H1 (cell line): ENCODE measurements around the gene EFEMP1. TPM values are rescaled to one million over a fixed set of nuclear protein-coding genes. Genes with fewer than 3 reads are reported as not detected.
A peak's percentile ranks its signal among the peaks of the same experiment; 100 is the strongest.

ENCODE experiments used
- CTCF ChIA-PET: fragments of 300-600 bp; sonication (Branson Sonifier 250); formaldehyde crosslinking; loops from one replicate; lab custom pipeline; 2021; ENCODE audit not compliant: partially characterized antibody; lab: Charles Lee
- POLR2A ChIA-PET: fragments of 300-600 bp; sonication (Branson Sonifier 250); formaldehyde crosslinking; loops from one replicate; lab custom pipeline; 2021; ENCODE audit warnings: inconsistent platforms; ENCODE audit not compliant: partially characterized antibody; lab: Charles Lee
- DNase-seq, 2 experiments: peaks; one replicate each; pipeline versions ENCODE4 v3.0.0 to v3.0.0-alpha.2; 2010 to 2022; ENCODE audit warnings: low spot score in 2 of 2, low read depth in 1 of 2, mixed read lengths in 1 of 2
- FAIRE-seq: peaks from 2 replicates; lab custom pipeline; 2011; peaks lifted over from hg19 to GRCh38; lab: Jason Lieb, UNC
- H2AFZ ChIP-seq: 2 replicates; pipeline ENCODE4 v1.8.1; 2012; ENCODE audit warnings: low read length, inconsistent platforms
- H2AK5ac ChIP-seq: 2 replicates; pipeline ENCODE4 v1.6.1; 2013; ENCODE audit warnings: low read depth, low read length
- H2BK120ac ChIP-seq: replicated peaks from 2 replicates; pipeline ENCODE3; 2013; ENCODE audit warnings: low read depth, low read length, inconsistent platforms
- H2BK12ac ChIP-seq: 2 replicates; pipeline ENCODE4 v1.6.1; 2013; ENCODE audit warnings: low read depth, low read length
- H2BK15ac ChIP-seq: 2 replicates; pipeline ENCODE4 v1.6.1; 2013; ENCODE audit warnings: low read length
- H2BK20ac ChIP-seq: 2 replicates; pipeline ENCODE4 v1.6.1; 2013; ENCODE audit warnings: low read length
- H2BK5ac ChIP-seq: 2 replicates; pipeline ENCODE4 v1.6.1; 2013; ENCODE audit warnings: low read depth, low read length
- H3K14ac ChIP-seq: 2 replicates; pipeline ENCODE4 v1.6.1; 2013; ENCODE audit warnings: inconsistent platforms; ENCODE audit not compliant: insufficient read length
- H3K18ac ChIP-seq: 2 replicates; pipeline ENCODE4 v1.6.1; 2013; ENCODE audit warnings: low read length; ENCODE audit errors: extremely low read depth
- H3K23ac ChIP-seq: 2 replicates; pipeline ENCODE4 v1.6.1; 2013; ENCODE audit warnings: inconsistent platforms; ENCODE audit not compliant: insufficient read length
- H3K23me2 ChIP-seq: 2 replicates; pipeline ENCODE4 v1.6.1; 2013; ENCODE audit warnings: low read depth, low read length
- H3K27ac ChIP-seq: 2 replicates; pipeline ENCODE4 v1.6.1; 2011; ENCODE audit warnings: low read depth, low read length, inconsistent platforms
- H3K27me3 ChIP-seq, 4 experiments: replicated peaks in 1 of 4; 1 replicate in 1 of 4; 2 replicates in 3 of 4; pipeline versions ENCODE4 v1.6.1 to v1.8.1; 2011 to 2013; ENCODE audit warnings: low read length in 3 of 4, mild to moderate bottlenecking in 3 of 4, inconsistent platforms in 2 of 4, mixed read lengths in 2 of 4, moderate library complexity in 1 of 4; ENCODE audit not compliant: control insufficient read depth in 3 of 4, insufficient read depth in 3 of 4; ENCODE audit errors: extremely low read depth in 1 of 4
- H3K36me3 ChIP-seq, 4 experiments: 2 replicates each; pipeline versions ENCODE4 v1.6.1 to v1.8.1; 2011 to 2013; ENCODE audit warnings: mild to moderate bottlenecking in 4 of 4, low read length in 3 of 4, moderate library complexity in 2 of 4, control low read depth in 1 of 4, inconsistent platforms in 1 of 4; ENCODE audit not compliant: insufficient read depth in 4 of 4, control insufficient read depth in 2 of 4
- H3K4ac ChIP-seq: replicated peaks from 2 replicates; pipeline ENCODE3; 2013; ENCODE audit warnings: low read length, low read depth, mixed read lengths, inconsistent platforms; ENCODE audit not compliant: insufficient read length
- H3K4me1 ChIP-seq, 4 experiments: replicated peaks in 1 of 4; 1 replicate in 1 of 4; 2 replicates in 3 of 4; pipeline versions ENCODE4 v1.6.1 to v1.8.1; 2011 to 2013; ENCODE audit warnings: low read length in 3 of 4, inconsistent platforms in 2 of 4, mixed read lengths in 1 of 4; ENCODE audit not compliant: insufficient read depth in 4 of 4, control insufficient read depth in 3 of 4
- H3K4me2 ChIP-seq, 2 experiments: 2 replicates each; pipeline versions ENCODE4 v1.6.1 to v1.8.1; 2011 to 2013; ENCODE audit warnings: low read depth in 2 of 2, low read length in 2 of 2, control low read depth in 1 of 2, inconsistent platforms in 1 of 2, mild to moderate bottlenecking in 1 of 2; ENCODE audit not compliant: insufficient read depth in 1 of 2
- H3K4me3 ChIP-seq, 4 experiments: fragments of 200-600, 300-600 bp in 1 of 4; sonication (generic), shearing (Covaris generic), sonication (Bioruptor Twin) in 1 of 4; 2 replicates each; pipeline versions ENCODE4 v1.5.1 to v1.8.1; 2011 to 2016; ENCODE audit warnings: low read length in 4 of 4, low read depth in 3 of 4, control low read depth in 2 of 4, inconsistent platforms in 2 of 4, mild to moderate bottlenecking in 2 of 4, mixed read lengths in 1 of 4, moderate library complexity in 1 of 4; ENCODE audit not compliant: insufficient read depth in 2 of 4; ENCODE audit errors: extremely low read depth in 1 of 4
- H3K56ac ChIP-seq: replicated peaks from 2 replicates; pipeline ENCODE3; 2013; ENCODE audit warnings: low read depth, mild to moderate bottlenecking, mixed read lengths, low read length, inconsistent platforms; ENCODE audit not compliant: insufficient read length
- H3K79me1 ChIP-seq: 2 replicates; pipeline ENCODE4 v1.6.1; 2013; ENCODE audit warnings: low read depth, low read length, control low read depth
- H3K79me2 ChIP-seq, 2 experiments: 2 replicates each; pipeline versions ENCODE4 v1.6.1 to v1.8.1; 2012 to 2013; ENCODE audit warnings: low read length in 2 of 2, mild to moderate bottlenecking in 2 of 2, inconsistent platforms in 1 of 2; ENCODE audit not compliant: insufficient read depth in 2 of 2, control insufficient read depth in 1 of 2
- H3K9ac ChIP-seq, 4 experiments: replicated peaks in 1 of 4; 1 replicate in 1 of 4; 2 replicates in 3 of 4; pipeline versions ENCODE4 v1.6.1 to v1.8.1; 2011 to 2013; ENCODE audit warnings: low read depth in 3 of 4, low read length in 3 of 4, control low read depth in 2 of 4, mild to moderate bottlenecking in 2 of 4, moderate library complexity in 2 of 4, inconsistent platforms in 1 of 4; ENCODE audit errors: extremely low read depth in 1 of 4
- H3K9me3 ChIP-seq, 2 experiments: 2 replicates each; pipeline versions ENCODE4 v1.6.1 to v1.8.1; 2012 to 2013; ENCODE audit warnings: mild to moderate bottlenecking in 2 of 2, moderate library complexity in 2 of 2, control low read depth in 1 of 2, inconsistent platforms in 1 of 2, low read depth in 1 of 2, low read length in 1 of 2, mixed read lengths in 1 of 2; ENCODE audit not compliant: insufficient read depth in 2 of 2
- H4K20me1 ChIP-seq, 2 experiments: replicated peaks in 1 of 2; 2 replicates each; pipeline versions ENCODE3 to v1.8.1; 2011 to 2013; ENCODE audit warnings: inconsistent platforms in 2 of 2, low read length in 2 of 2, mild to moderate bottlenecking in 1 of 2; ENCODE audit not compliant: insufficient read depth in 2 of 2, control insufficient read depth in 1 of 2
- H4K5ac ChIP-seq: 2 replicates; pipeline ENCODE4 v1.6.1; 2013; ENCODE audit warnings: low read length, low read depth, mixed read lengths, inconsistent platforms; ENCODE audit not compliant: insufficient read length
- H4K8ac ChIP-seq: 2 replicates; pipeline ENCODE4 v1.8.0; 2013; ENCODE audit warnings: mild to moderate bottlenecking, moderate library complexity, low read length, inconsistent platforms; ENCODE audit not compliant: insufficient read depth; ENCODE audit errors: extremely low read depth
- H4K91ac ChIP-seq: replicated peaks from 2 replicates; pipeline ENCODE3; 2013; ENCODE audit warnings: low read length, mixed read lengths, inconsistent platforms; ENCODE audit not compliant: insufficient read length
- NANOG ChIP-seq: IDR thresholded peaks from 2 replicates; pipeline ENCODE4 v1.6.1; 2011; ENCODE audit warnings: low read length, low read depth, mild to moderate bottlenecking, inconsistent platforms; ENCODE audit not compliant: insufficient read depth, poor library complexity, severe bottlenecking
- RFX5 ChIP-seq: IDR thresholded peaks from 2 replicates; pipeline ENCODE4 v1.6.1; 2011; ENCODE audit warnings: low read depth, low read length, improper control_type of control experiment, borderline replicate concordance
- SP4 ChIP-seq: IDR thresholded peaks from 2 replicates; pipeline ENCODE4 v1.6.1; 2012; ENCODE audit warnings: low read length, inconsistent platforms
- WGBS, 2 experiments: shearing (Covaris generic) in 1 of 2; methylation state at CpG; one replicate each; pipeline versions ENCODE4 v1.1.6 to v1.1.7; 2013 to 2015; ENCODE audit warnings: low lambda C conversion rate in 2 of 2, mixed read lengths in 2 of 2, inconsistent platforms in 1 of 2, low coverage in 1 of 2, missing lambda C conversion rate in 1 of 2; ENCODE audit not compliant: insufficient replicate concordance in 2 of 2, insufficient coverage in 1 of 2, insufficient read length in 1 of 2; ENCODE audit errors: extremely low coverage in 1 of 2, missing lambda C conversion rate in 1 of 2; 5-methylcytosine and 5-hydroxymethylcytosine counted together
- polyA plus RNA-seq, 7 experiments: library from polyadenylated mRNA; depleted of rRNA in 3 of 7; stranded (reverse) in 5 of 7; unstranded in 2 of 7; fragments of >200 nt in 5 of 7; fragments of 200-250 nt in 2 of 7; gene quantifications; 1 replicate in 5 of 7; 2 replicates in 1 of 7; 4 replicates in 1 of 7; pipeline versions ENCODE4 v1.2.1 to v1.2.3, GENCODE V29; 2011 to 2013; ENCODE audit warnings: missing spikeins in 2 of 7, mixed read lengths in 2 of 7
- total RNA-seq: library from RNA; stranded (reverse); fragmentation: NEBNext Ultra II Directional; extraction: Animal tissue kit (Norgen Biotek cat#: 25700); gene quantifications from 2 replicates; pipeline ENCODE4 v1.2.1, GENCODE V29; 2021
- TF ChIP-seq, protein P1 (sequence below): IDR thresholded peaks from 2 replicates; pipeline ENCODE4 v1.6.1; 2011; ENCODE audit warnings: low read depth, mild to moderate bottlenecking, low read length; ENCODE audit not compliant: insufficient read depth

Gene EFEMP1
- total and polyA plus RNA-seq, 2 of the 8 experiments (the other 6 are each of a cell fraction or from before 2014, with no cell fraction given) = 15.5 to 19.7 TPM

GRCh38 chr2:55923982-55924321, 370 bp upstream of the EFEMP1 start:
- Histone ChIP-seq H3K23me2 (peaks cover 15% of the 10 kb centered on the region), H4K91ac (no peak overlapping the region), H2AK5ac (no peak overlapping the region), H4K8ac (0 out of 2 replicates have a peak overlapping the region, but pooled peaks have one; percentile 9), H3K4me3 (peak overlapping the region; percentile 62 to 83 (median 72)), H2BK5ac (no peak overlapping the region), H2BK20ac (no peak overlapping the region), H3K9me3 (no peaks in the 10 kb centered on the region), H3K79me1 (no peaks in the 10 kb centered on the region), H3K4me2 (peak overlapping the region; percentile 97 to 98), H3K23ac (no peak overlapping the region), H3K18ac (peak overlapping the region; percentile 40; the same call in 1 of the 2 replicates), H3K36me3 (no peaks in the 10 kb centered on the region), H3K14ac (no peak overlapping the region), H3K27me3 (peaks cover 1 to 17% (median 11%) of the 10 kb centered on the region in 4 experiments), H3K4ac (no peak overlapping the region), H2BK15ac (no peak overlapping the region), H3K9ac (peak overlapping the region in 1 of 4 experiments; percentile 2; a peak in 1 of 7 replicates), H3K27ac (no peak overlapping the region), H3K56ac (no peak overlapping the region), H3K79me2 (no peaks in the 10 kb centered on the region), H2AFZ (peak overlapping the region; percentile 95; the same call in 1 of the 2 replicates), H3K4me1 (peaks cover 0 to 5% (median 3%) of the 10 kb centered on the region in 4 experiments; a peak in 3 of 7 replicates), H4K5ac (no peak overlapping the region), H2BK12ac (no peak overlapping the region), H4K20me1 (no peaks in the 10 kb centered on the region), H2BK120ac (no peak overlapping the region)
- POLR2A ChIA-PET = interaction anchor here (1.5 kb wide), 1 partner anchor 19 kb away, joined by 3 read pairs; no protein-coding TSS in a partner anchor
- FAIRE-seq (no peak), DNase-seq (no peak)
- TF ChIP-seq RFX5 (no peak), NANOG (no peak), SP4 (no peak)
- TF ChIP-seq, protein P1, sequence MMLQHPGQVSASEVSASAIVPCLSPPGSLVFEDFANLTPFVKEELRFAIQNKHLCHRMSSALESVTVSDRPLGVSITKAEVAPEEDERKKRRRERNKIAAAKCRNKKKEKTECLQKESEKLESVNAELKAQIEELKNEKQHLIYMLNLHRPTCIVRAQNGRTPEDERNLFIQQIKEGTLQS = no peak
- CTCF ChIA-PET = interaction anchor here (1.4 to 1.5 kb wide), 2 partner anchors 16 to 19 kb away, joined by 4 to 5 read pairs; no protein-coding TSS in a partner anchor
- WGBS, 2 experiments = 4% methylated on average over 8 of the region's 8 CpGs; no CpG with 5 or more reads in 1 of the 2 experiments
